ENCODE data around the gene PRCD.

DNA sequence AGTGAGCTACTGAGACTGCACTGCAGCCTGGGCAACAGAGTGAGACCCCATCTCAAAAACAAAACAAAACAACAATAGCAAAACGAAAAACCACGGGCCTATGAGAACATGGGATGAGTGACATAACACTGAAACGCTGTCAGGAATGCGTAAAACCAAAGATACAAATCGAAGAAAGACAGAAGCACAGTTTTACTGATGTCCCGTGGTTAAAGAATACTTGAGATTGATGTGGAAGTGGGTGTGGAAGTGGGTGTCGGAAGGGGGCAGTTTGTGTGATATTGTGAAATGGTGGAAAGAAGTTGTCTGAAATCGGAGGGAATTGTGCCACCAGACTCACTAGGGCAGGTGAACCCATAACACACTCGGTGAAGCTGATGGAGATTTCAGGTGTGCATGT, 36.3 kb downstream of the PRCD start:
- TF ChIP-seq EZH2 (IDR thresholded peaks at IDR 0.05; ENCODE audit: insufficient read depth, poor library complexity, severe bottlenecking), result no peak
- TF ChIP-seq EZH2phosphoT487 (IDR thresholded peaks at IDR 0.05; ENCODE audit: insufficient read depth, low read depth), result no peak

Data from GM23248 (cell line).